GM10248 (cell line): ENCODE measurements around the gene NSUN2.

Experiments
- CTCF ChIA-PET: fragments of 300-600 bp; sonication (Branson Sonifier 250); formaldehyde crosslinking; extraction: SDS; loops from one replicate; lab custom pipeline; 2021; ENCODE audit warnings: antibody characterized with exemption; lab: Yijun Ruan, JAX
- POLR2A ChIA-PET: fragments of 350-650 bp; sonication (Branson Sonifier 250); formaldehyde crosslinking; extraction: SDS; loops from one replicate; lab custom pipeline; 2020; ENCODE audit warnings: antibody characterized with exemption; lab: Yijun Ruan, JAX
- DNase-seq: peaks from one replicate; pipeline ENCODE4 v3.0.0; 2012; ENCODE audit errors: extremely low spot score
- CTCF ChIP-seq: IDR thresholded peaks from 2 replicates; pipeline ENCODE4 v1.5.1; 2012; ENCODE audit warnings: mild to moderate bottlenecking, low read depth; ENCODE audit errors: extremely low read depth, missing control alignments, control extremely low read depth

NSUN2 gene

DNA sequence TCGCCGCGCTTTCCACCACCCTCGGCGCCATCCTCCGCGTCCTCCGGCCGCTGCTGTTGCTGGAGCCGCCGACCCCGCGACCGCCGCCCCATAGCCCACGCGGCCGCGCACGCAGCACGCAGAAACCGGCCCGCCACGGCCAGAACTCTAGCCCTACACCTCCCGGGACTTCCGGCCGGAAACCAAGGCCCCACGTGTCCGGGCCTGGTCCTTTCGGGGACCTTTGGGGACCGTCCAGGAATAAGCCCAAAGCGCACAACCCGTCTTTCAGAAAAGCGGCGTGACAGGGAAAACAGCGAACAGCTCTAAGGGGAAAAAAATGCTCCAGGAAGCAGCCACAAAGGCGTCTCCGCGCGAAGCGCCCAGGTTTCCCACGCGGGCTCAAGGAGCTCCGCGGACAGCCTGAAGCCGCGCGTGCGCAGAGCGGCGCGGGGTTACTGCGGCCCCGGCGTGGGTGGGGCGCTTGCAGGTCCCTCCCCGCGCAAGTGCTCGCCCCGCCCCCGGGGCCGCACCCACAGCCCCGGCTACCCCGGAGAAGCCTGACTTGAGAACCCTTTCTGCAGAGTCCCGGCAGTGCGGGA is at the start of gene NSUN2, which contains the start of gene SRD5A1:
Gene NSUN2, minus strand, starts transcription at position 157 of the 581 bp plus-strand sequence. Its CDS starts 65 bp downstream, at position 92.
Gene SRD5A1, plus strand, starts transcription at position 553 of the 581 bp plus-strand sequence. CDS start 137 bp downstream, outside the sequence.
- ChIA-PET CTCF (interaction anchor here (0.8 to 3.0 kb wide), 7 partner anchors 9 to 117 kb away, joined by 3 to 12 read pairs (median 4); no protein-coding TSS in a partner anchor), POLR2A (interaction anchor here (0.7 to 1.5 kb wide), 2 partner anchors 8 to 15 kb away, joined by 3 to 4 read pairs; no protein-coding TSS in a partner anchor)
- TF ChIP-seq CTCF = no peak
- peak; percentile 99 for DNase-seq

DNA sequence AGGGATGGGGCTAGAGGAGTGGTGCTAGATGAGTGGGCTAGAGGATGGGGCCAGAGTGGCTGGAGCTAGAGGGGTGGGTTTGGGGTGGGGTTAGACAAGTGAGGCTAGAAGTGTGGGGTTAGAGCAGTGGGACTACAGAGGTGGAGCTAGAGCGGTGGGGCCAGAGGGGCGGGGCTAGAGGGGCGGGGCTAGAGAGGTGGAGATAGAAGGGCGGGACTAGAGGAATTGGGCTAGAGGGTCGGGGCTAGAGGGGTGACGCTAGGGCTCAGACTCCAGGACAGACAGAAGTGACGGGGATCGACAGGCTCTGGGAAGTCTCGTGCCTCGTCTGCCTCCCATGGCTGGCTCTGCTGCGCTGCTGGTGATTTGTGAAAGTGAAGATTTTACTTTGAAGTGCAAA is 49.4 kb upstream of the NSUN2 start:
- POLR2A ChIA-PET = no interaction called here
- CTCF ChIA-PET = interaction anchor here (1.5 to 1.8 kb wide), 2 partner anchors 10 to 12 kb away, joined by 3 to 5 read pairs; no protein-coding TSS in a partner anchor

GRCh38 chr5:6681682-6682081 is 48.8 kb upstream of the NSUN2 start:
- TF ChIP-seq CTCF = no peak
- DNase-seq = no peak
- ChIA-PET CTCF (no interaction called here), POLR2A (no interaction called here)

More for the DNA sequence above, 49.4 kb upstream of the NSUN2 start:
- no peak for DNase-seq
- no peak for TF ChIP-seq CTCF

DNA sequence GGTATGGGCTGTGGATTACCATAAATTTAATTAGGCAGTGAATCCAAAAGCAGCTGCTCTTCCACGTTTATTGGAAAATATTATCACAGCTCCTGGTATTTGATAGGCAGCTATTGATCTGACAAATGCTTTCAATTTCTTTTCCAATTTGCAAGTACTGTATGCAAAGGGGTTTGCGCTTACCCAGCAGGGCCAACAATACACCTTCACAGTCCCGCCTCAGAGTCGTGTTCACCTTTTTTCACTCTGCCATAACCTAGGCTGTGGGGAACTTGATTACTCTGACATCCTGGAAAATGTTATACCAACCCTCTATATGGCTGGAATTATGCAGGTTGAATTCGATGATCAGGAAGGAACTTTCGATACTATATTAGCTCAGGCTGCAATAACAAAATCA is 48.1 kb upstream of the NSUN2 start:
- TF ChIP-seq CTCF = no peak
- ChIA-PET POLR2A (no interaction called here), CTCF (interaction anchor here (1.4 kb wide), 1 partner anchor 13 kb away, joined by 3 read pairs; no protein-coding TSS in a partner anchor)
- no peak for DNase-seq

GRCh38 chr5:6678385-6678784 is 45.5 kb upstream of the NSUN2 start:
- CTCF ChIA-PET = interaction anchor here (1.0 kb wide), 1 partner anchor 15 kb away, joined by 3 read pairs; no protein-coding TSS in a partner anchor
- POLR2A ChIA-PET = no interaction called here
- TF ChIP-seq CTCF = no peak

DNA sequence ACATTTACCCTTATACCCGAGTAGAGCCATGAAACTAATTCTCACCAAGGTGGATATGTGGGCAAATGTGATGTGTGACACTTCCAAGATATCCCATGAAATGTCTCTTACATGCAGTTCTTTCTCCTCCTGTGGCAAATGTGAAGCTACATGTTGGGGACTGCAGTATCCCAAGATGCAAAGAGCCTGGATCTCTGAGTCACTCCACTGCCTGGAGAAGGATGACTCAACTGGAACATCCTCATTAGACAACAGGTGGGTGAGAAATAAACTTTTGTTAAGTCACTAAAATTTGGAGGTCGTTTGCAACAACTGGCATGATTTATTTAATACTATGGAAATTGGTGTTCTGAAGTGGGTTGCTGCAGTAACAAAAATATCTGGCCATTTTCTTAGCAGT is 43.9 kb upstream of the NSUN2 start:
- TF ChIP-seq CTCF = no peak
- CTCF ChIA-PET = no interaction called here
- no peak for DNase-seq
- POLR2A ChIA-PET = no interaction called here

More at GRCh38 chr5:6678385-6678784, 45.5 kb upstream of the NSUN2 start:
- no peak for DNase-seq
